NCI-H2196 treated with DMSO at 0.1 percent for 48 hours (cell line): ENCODE measurements around the gene USO1.
"Not testable (repeated sequence)": the region's sequence is repeated elsewhere in the genome, so short reads cannot be mapped to it uniquely, and the experiment has no call there.

Experiments
- DNase-seq: peaks from one replicate; lab custom pipeline; 2025; ENCODE audit not compliant: unreplicated experiment; lab: John Stamatoyannopoulos, UW

The USO1 gene, protein sequence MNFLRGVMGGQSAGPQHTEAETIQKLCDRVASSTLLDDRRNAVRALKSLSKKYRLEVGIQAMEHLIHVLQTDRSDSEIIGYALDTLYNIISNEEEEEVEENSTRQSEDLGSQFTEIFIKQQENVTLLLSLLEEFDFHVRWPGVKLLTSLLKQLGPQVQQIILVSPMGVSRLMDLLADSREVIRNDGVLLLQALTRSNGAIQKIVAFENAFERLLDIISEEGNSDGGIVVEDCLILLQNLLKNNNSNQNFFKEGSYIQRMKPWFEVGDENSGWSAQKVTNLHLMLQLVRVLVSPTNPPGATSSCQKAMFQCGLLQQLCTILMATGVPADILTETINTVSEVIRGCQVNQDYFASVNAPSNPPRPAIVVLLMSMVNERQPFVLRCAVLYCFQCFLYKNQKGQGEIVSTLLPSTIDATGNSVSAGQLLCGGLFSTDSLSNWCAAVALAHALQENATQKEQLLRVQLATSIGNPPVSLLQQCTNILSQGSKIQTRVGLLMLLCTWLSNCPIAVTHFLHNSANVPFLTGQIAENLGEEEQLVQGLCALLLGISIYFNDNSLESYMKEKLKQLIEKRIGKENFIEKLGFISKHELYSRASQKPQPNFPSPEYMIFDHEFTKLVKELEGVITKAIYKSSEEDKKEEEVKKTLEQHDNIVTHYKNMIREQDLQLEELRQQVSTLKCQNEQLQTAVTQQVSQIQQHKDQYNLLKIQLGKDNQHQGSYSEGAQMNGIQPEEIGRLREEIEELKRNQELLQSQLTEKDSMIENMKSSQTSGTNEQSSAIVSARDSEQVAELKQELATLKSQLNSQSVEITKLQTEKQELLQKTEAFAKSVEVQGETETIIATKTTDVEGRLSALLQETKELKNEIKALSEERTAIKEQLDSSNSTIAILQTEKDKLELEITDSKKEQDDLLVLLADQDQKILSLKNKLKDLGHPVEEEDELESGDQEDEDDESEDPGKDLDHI

DNA sequence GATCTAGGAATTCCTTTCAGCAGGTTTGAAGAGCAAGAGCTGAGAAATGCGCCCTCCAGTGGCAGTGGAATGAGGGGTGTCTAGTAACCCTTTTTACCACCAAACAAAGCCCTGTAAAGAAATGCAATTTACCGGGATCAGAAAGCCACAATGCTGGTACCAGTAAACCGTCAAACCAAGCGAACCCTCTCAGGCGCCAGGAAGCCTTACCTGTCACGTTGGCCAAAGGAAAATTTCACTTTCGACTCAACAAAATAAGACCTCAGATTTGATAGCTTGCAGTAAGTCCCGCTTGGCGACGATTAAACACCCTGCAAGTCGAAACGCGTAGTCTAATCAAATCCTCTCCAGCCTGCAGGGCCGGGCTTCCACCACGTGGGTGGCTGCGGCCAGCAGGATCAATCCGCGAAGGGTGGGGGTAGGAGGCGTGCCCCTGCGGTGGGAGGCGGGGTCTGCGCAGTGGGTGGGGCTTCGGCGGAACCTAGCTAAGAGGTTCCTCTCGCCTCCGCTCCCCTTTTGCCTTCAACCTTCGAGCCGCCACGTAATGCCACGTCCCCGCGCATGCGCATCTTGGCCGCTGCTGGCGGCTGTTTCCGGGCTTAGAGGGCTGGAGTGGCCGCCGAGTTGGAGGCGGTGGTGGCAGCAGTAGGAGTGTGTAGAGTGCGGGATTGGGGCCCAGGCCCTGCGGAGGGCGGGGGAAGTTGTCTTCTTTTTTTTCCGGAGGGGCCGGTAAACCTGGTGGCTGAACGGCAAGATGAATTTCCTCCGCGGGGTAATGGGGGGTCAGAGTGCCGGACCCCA, at the start of gene USO1:
Gene USO1 (plus strand): TSS at position 512 of the 801 bp plus-strand sequence. CDS start 243 bp downstream, at position 755.
- DNase-seq = peak; percentile 86

DNA sequence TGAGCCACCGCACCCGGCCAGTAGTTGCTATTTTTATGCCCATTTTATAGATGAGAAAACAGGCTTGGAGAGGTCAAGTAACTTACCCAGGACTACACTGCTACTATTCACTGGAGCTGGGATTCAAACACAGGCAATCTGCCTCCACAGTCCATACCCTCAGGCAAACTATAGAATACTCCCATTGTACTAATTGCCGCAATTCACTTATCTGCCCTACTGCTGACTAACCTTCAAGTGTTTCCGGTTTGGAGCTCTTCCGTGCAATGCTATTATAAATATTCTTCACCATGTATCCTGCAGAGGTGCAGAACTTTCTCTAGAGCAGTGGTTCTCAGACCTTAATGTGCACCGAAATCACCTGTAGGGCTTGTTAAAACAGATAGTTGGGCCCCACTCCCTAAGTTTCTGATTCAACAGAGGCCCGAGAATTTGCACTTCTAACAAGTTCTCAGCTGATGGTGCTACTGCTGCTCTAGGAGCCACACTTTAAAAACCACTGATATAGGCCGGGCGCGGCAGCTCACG, 49.3 kb upstream of the USO1 start:
- DNase-seq = no peak

DNA sequence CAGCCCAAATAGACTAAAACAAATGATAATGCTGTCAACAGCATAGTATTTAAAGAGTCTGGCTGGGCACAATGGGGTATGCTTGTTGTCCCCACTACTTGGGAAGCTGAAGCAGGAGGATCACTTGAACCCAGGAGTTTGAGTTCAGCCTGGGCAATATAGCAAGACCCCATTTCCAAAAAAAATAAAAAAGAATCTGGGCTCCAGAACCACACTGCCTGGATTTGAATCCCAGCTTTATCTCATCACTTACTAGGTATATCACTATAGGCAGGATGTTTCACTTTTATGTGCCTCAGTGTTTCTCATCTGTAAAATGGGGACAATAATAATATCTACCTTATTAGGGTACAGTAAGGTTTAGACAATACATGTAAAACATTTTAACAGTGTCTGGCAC, 45.9 kb upstream of the USO1 start:
- DNase-seq = no peak

DNA sequence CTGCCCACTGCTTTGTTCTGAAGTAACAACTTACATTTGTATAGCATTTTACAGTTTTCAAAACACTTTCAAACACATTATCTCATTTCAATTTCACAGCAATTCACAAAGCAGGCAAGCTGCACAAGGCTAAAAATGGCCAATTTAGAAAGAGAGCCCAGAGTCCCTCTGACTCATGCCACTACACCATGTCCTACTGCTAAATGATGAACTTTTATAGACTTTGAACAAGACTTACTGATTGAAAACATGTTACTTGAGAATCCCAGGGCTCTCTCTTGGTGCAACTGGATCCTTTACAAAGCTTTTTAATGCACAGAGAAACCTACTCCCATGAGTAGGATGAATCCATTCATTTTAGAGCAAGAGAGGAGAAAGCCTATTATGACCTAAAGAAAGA, 45.4 kb upstream of the USO1 start:
- no peak for DNase-seq

DNA sequence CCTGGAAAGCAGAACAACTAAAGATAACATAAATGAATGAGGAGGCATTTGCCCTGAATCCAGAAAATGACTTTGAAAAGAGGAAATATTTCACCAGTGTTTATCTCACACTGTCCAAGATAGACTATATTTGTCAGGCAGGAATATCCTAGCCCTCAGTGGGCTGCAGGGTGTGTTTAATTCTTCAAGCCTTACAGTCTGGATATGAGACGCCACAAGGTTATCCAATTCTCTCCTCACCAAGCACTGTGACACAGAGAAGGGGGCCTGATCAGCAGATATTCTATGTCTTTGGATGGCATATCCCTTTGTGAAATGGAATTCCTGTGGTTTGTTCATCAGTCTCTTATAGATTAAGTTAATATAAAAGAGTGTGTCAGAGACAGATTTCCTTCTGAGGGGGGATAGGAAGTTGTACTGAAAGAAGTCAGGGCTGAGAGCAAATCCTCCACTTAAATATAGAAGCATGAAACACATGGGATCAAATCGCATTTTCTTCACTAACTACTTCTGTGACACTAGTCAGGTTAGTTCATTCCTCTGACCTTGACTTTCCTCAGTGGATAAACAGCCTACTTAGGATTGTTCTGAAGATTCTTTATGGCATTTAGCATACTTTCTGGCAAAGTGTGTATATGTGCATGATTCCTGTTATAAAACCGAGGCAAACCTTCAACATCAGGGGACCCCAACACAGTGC, 44.4 kb upstream of the USO1 start:
- no peak for DNase-seq

DNA sequence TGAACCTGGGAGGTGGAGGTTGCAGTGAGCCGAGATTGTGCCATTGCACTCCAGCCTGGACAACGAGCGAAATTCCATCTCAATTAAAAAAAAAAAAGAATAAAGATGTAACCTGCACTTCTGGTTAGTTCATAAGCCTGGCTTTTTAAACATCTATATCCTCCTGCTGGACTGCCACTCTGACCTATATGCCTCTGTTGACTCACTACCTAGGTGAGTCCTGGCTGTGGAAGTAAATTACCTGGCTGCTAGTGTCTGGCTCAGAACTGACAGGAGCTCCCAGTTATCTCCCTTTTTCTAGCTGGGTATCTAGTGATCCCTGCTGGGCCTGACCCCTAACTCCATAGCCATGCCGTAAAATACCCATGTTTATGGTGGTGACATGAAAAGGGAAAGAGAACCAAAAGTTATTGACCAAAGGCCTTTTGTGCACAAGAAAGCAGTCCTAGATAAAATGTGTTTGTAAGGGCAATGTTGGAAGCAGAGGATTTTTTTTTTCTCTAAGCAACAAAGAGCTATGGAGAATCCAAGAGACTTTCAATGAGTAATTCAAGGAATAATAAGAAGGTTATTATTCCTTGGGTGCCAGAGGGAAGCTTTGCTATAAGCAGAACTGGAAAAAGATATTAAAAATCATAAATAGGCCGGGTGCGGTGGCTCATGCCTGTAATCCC, 40.8 kb upstream of the USO1 start:
- DNase-seq = no peak

DNA sequence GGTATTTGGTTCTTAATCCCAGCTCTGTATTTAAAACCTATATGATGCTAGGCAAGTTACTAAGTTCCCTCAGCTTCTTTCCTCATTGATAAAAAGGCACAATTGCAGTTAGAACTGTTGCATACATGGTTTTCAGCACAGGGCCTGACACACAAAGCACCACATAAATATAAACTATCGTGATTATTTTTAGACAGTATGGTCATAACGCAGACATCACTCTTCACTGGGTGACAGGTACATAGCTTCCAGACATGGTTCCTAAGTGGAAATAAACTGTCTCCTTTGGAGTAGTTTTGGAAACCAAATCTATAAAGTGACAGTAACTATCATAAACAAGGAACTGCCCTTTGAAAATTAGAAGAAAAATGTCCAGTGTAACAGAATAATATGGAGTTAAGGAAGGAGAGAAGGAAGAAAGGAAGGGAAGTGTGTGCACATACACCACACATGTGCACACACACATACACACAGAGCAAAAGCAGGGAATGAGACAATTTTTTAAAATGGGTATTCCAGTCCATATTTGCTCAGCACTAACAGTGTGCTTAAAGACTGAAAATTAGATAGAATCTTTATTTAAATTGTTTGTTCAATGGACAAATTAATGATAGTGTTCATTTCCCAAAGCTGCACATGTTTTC, 38.7 kb upstream of the USO1 start:
- no peak for DNase-seq

DNA sequence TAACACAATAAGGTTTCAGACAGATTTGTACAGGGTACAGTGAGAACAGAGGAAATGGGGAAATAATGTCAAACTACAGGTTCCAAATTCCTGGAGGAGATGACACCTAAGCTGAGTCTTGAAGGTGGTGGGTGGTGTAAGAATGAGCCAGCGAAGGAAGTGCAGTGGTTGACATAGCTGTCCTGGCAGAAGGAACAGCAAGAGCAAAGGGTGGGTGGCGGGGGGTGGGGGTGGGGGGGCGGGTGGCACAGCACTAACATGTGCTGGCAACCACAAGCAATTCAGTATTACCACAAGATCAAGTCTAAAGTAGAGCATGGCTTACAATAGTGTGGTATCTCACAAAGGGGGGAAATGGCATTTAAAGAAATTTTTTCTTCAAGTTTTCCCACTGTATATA, 38.0 kb upstream of the USO1 start:
- DNase-seq = no peak

DNA sequence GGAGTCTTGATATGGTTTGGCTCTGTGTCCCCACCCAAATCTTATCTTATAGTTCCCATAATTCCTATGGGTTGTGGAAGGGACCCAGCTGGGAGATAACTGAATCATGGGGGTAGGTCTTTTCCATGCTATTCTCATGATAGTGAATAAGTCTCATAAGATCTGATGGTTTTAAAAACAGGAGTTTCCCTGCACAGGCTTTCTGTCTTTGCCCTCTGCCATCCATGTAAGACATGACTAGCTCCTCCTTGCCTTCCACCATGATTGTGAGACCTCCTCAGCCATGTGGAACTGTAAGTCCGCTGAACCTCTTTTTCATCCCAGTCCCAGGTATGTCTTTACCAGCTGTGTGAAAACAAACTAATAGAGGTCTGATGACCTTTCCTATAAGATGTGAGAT, 37.3 kb upstream of the USO1 start:
- DNase-seq = not testable (repeated sequence)

DNA sequence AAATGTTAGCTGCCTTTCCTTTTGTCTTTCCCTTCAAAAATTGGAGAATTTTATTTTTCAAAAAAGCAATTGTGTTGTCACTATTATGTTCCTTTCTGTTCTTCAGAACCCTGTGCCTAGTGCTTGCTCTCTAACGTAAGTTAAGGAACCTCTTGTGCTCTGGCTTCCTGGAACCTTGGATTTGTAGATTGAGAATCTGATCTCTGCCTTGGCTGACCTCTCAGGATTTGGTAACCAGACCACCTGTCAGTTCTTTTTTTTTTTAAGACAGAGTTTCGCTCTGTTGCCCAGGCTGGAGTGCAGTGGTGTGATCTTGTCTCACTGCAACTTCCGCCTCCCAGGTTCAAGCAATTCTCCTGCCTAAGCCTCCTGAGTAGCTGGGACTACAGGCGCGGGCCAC, 32.3 kb upstream of the USO1 start:
- DNase-seq = not testable (repeated sequence)

DNA sequence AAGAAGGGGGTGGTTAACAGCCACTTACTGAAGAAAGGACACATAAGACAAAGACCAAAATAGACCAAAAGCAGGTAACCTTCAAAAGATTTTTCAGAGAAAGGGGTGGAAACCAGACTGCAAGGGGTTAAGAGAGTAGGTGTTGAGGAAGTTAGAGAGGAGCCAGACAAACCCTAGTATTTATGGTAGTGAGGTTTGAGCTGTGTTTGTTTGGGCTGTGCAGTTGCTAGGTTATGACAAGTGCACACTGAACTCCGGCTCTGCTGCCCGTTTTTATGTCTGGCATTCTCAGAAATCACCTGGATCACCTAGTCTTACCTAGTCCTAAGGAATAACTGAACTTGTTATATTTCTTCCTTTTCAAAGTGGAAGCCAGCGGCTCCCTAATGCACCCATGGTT, 28.3 kb upstream of the USO1 start:
- DNase-seq = peak; percentile 4

DNA sequence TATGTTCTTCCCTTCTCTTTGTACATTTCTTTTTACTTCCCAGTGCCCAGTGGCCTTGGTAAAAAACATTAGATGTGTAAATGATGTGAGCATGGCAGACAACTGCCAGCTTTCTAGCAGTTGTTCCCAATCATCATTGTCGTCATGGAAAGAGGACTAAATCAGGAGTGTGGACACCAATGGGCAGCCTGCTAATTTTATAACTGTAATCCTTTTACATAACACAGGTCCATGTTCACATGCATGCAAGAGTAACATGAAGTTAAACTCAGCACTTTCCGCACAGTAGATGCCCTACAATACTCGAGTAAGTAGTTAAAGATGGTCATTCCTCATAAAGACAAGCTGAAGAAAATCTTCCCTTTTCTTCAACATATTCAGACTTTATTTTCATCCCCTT, 27.8 kb upstream of the USO1 start:
- DNase-seq = no peak

DNA sequence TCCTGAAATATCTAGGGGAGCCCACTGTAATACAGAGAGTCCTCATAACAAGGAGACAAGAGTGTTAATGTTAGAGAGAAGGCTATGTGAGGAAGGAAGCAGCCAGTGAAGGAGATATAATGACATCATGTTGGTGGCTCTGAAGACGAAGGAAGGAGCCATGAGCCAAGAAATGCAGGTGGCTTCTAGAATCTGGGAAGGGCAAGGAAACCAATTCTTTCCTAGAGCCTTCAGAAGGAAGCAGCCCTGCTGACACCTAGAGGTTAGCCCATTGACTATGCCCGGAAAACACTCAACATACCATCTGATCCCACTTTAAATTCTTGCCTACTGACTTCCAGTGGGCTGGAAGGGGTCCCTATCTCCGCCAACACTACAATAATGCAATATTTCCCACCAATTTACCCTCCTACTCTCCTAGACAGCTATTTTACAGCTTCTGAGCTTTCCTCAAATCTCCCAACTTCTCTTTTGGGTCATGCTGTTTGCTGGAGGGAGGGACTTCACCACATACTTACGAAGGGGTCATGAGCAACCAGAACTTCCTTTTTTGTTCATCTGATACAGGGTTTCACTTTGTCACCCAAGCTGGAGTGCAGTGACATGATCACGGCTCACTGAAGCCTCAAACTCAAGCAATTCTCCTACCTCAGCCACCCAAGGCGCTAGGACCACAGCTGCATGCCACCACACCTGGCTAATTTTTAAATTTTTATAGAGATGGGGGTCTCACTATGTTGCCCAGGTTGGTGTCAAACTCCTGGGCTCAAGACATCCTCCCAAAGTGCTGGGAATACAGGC, 26.0 kb upstream of the USO1 start:
- no peak for DNase-seq

DNA sequence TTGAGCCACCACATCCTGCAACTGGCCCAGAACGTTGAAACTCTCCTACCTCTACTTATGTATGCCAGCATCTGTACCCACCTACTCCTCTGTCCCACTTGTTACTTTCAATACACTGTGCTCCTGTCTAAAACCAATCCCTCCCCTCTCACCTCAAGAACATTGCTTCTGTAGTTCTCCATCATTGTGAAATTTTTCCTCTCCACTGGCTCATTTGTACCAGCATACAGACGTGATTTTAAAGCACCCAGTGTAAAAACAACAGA, 25.5 kb upstream of the USO1 start:
- DNase-seq = no peak

DNA sequence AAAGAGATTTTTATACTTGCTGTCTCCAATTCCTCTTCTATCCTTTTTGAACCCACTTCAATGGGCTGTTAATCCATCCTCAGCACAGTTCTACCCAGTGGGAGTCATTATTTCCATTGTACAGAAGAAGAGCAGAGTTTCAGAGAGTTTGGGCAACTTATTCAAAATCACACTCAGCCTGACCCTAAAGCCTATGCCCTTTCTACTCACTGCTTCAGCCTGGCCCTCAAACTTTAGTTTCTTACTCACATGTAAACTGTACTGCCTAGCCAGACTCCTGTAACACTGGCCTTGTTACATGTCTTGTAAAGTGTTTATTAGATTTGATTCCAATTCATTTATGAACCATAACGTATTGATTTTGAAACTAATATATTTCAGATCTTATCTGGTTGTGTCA, 25.1 kb upstream of the USO1 start:
- no peak for DNase-seq

DNA sequence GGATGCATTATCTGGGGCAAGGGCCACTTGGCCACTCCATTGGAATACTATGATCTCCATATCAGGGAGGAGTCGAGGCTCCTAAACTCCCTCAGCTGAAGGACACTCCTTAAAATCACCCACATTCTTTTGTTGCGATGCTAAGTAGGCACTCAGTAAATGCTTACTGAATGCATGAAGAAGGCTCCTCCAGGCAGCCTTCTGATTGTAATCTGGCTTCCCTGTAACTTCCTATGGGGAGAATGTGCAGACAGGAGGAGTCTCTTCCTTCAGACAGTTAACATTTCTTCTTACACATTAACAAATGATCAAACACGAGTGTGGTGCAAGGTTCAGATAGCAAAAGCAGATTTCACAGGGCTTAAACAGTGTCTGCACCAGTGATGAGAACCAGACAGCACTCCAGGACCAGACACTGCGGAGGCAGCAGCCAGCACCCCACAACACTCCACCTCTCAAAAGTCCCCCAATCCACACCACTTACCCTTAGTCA, 21.4 kb upstream of the USO1 start:
- DNase-seq = no peak

DNA sequence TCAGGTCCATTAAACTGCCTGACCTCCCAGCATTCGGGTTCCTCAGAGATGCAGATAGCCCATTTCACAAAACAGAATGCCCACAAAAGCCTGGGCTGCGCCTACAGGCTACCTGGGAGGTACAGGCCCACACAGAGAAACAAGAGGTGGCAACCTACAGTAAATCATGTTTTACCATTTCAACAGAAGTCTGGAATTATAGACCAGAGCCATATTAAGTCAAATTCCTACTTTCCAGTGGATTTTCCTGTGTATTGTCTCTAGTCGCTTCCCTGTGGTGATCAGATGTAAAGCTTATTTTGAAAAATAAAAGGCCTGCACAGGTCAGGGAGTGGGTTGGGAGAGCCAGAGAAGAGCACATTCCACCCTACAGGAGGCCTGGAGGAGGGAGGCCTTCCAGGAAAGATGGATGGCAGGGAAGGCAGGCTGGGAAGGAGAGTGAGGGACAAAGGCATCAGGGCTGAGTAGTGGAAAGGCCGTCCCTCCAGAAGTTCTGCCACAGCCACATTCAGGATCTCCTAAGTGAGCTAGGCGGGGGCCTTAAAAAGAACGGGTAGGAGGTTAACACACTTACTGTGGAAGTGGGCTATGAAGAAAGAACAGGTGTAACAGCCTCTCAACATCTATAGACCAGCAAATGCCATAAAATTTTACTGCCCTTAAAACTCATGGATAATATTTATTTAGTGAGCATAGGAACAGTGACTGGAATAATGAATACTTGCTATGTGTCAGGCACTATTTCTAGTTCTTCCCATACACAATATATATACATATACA, 19.0 kb upstream of the USO1 start:
- no peak for DNase-seq

DNA sequence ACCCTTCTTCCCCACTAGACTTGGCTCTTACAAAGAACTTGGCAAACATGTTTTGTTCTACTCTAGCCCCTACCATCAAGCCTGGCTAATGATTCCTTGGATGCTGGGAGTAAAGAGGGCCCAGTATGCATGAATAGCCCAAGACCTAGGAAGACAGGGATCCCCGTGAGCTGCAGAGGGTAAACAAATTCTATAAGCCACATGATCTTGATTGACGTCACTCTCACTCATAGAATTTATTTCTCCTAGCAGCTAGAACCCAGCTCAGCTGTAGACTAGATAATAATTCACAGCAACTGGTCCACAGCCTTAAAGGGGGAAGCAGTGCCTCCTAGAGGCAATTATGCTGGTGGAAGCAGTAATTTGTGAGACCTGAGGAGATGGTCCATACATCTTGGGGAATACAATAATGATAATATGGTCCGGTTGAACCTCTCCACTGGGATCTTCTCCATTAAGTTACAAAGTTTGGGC, 16.1 kb upstream of the USO1 start:
- DNase-seq = no peak
